Upper lobe of left lung (tissue), 6 donors: ENCODE measurements around the gene GNB3. TPM values are rescaled to one million over a fixed set of nuclear protein-coding genes. Genes with fewer than 3 reads are reported as not detected.

Source experiments
- ATAC-seq, 2 donors: fragments of 200-7000 bp; cut with Tn5 transposase; one replicate each; pipeline ENCODE4 v1.9.1; 2022; ENCODE audit warnings: mild to moderate bottlenecking in 2 of 2, moderate library complexity in 2 of 2; ENCODE audit not compliant: low FRiP score in 2 of 2
- DNase-seq, 2 donors: peaks; one replicate each; pipeline ENCODE4 v3.0.0-alpha.2; 2019 to 2020
- H3K27ac ChIP-seq, 4 donors: fragments of 200-600 bp; sonication (generic); one replicate each; pipeline ENCODE4 v1.5.1; 2016 to 2019
- H3K27me3 ChIP-seq, 4 donors: fragments of 200-600 bp; sonication (generic); one replicate each; pipeline ENCODE4 v1.5.1; 2017 to 2019
- H3K36me3 ChIP-seq, 4 donors: fragments of 200-600 bp; sonication (generic); one replicate each; pipeline ENCODE4 v1.5.1; 2016 to 2019
- H3K4me1 ChIP-seq, 4 donors: fragments of 200-600 bp; sonication (generic); one replicate each; pipeline ENCODE4 v1.5.1; 2018 to 2019
- H3K4me3 ChIP-seq, 4 donors: fragments of 200-600 bp; sonication (generic); one replicate each; pipeline ENCODE4 v1.5.1; 2017 to 2019; ENCODE audit warnings: mild to moderate bottlenecking in 2 of 4, moderate library complexity in 1 of 4
- H3K9me3 ChIP-seq, 4 donors: fragments of 200-600 bp; sonication (generic); one replicate each; pipeline ENCODE4 v1.5.1; 2018 to 2019
- CTCF ChIP-seq, 6 experiments: fragments of 450-650 bp in 4 of 6; fragments of 200-600 bp in 2 of 6; sonication (generic) in 2 of 6; IDR thresholded peaks; one replicate each; pipeline ENCODE4 v1.5.1; 2016 to 2019; ENCODE audit warnings: antibody characterized with exemption in 6 of 6
- EP300 ChIP-seq, 4 donors: sonication (generic); formaldehyde crosslinking; IDR thresholded peaks; one replicate each; pipeline ENCODE4 v1.5.1; 2017; ENCODE audit warnings: antibody characterized with exemption in 4 of 4, control low read depth in 2 of 4
- POLR2A ChIP-seq, 4 donors: fragments of 450-650 bp; IDR thresholded peaks; one replicate each; pipeline ENCODE4 v1.5.1; 2016 to 2017; ENCODE audit warnings: antibody characterized with exemption in 4 of 4, mild to moderate bottlenecking in 2 of 4
- POLR2AphosphoS5 ChIP-seq, 2 donors: sonication (generic); formaldehyde crosslinking; IDR thresholded peaks; one replicate each; pipeline ENCODE4 v1.5.1; 2017; ENCODE audit warnings: antibody characterized with exemption in 2 of 2
- WGBS, 2 donors: methylation state at CpG; one replicate each; pipeline ENCODE4 v1.1.5; 2017 to 2018; 5-methylcytosine and 5-hydroxymethylcytosine counted together
- total RNA-seq, 6 donors: library from RNA; depleted of rRNA in 4 of 6; stranded (reverse); fragments of >200 nt in 4 of 6; gene quantifications; one replicate each; pipeline versions ENCODE4 v1.1.0 to v1.2.1, GENCODE V29; 2016 to 2021
- donor health status: DM: no; HTN: no; CAD: no; lungs with moderate emphysema.
- donor health status: DM: no; HTN: yes; CAD: no; lungs with severe emphysema.

GNB3 gene
- total RNA-seq, 6 donors from 2014 or later: 0.44 to 1.4 (median 0.86) TPM; not detected in 1

DNA sequence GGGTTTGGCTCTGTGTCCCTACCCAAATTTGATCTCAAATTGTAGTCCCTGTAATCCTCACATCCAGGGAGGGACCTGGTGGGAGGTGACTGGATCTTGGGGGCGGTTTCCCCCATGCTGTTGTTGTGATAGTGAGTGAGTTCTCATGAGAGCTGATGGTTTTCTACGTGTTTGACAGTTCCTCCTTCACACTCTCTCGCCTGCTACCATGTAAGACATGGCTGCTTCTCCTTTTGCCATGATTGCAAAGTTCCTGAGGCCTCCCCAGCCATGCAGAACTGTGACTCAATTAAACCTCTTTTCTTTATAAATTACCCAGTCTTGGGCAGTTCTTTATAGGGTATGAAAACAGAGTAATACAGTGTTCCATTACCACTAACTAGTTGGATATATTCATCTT is 53.6 kb downstream of the GNB3 start:
- ATAC-seq: no peak
- Histone ChIP-seq H3K9me3 (no peaks in the 10 kb centered on the region), H3K4me1 (peaks cover 8 to 23% (median 11%) of the 10 kb centered on the region in 4 donors), H3K27ac (no peak overlapping the region), H3K4me3 (no peak overlapping the region), H3K36me3 (no peaks in the 10 kb centered on the region), H3K27me3 (no peaks in the 10 kb centered on the region)
- WGBS, 2 donors: 70 to 80% methylated on average over 3 of the region's 3 CpGs
- no peak for TF ChIP-seq POLR2A (IDR thresholded peaks at IDR 0.05)
- no peak for TF ChIP-seq POLR2AphosphoS5 (IDR thresholded peaks at IDR 0.05)
- no peak for TF ChIP-seq EP300 (IDR thresholded peaks at IDR 0.05)
- no peak for TF ChIP-seq CTCF (IDR thresholded peaks at IDR 0.05)
- no peak for DNase-seq

Other genes starting within 250 kb of the GNB3 start
- 100 to 1,000 TPM; 165 to 267 (median 178) TPM for gene CHD4, start 233.5 kb upstream of the GNB3 start, total RNA-seq
- gene LPAR5, start 205.0 kb upstream of the GNB3 start, total RNA-seq: 1 to 10 TPM; 1.3 to 4.4 (median 2.9) TPM
- 10 to 100 TPM in 1 of 6 donors, 1 to 10 TPM in 5; 1.8 to 12.6 (median 5.9) TPM for gene ACRBP, start 193.5 kb upstream of the GNB3 start, total RNA-seq
- 10 to 100 TPM; 24.3 to 79.6 (median 33.8) TPM for gene ING4, start 177.8 kb upstream of the GNB3 start, total RNA-seq
- gene ZNF384, start 151.6 kb upstream of the GNB3 start, total RNA-seq: 10 to 100 TPM; 33.4 to 52.8 (median 43.0) TPM
- gene PIANP, start 140.1 kb upstream of the GNB3 start, total RNA-seq: under 1 TPM in 3 of 6 donors, not detected in 3; 0.13 to 0.83 (median 0.39) TPM
- 10 to 100 TPM; 36.9 to 70.2 (median 63.0) TPM for gene COPS7A, start 116.9 kb upstream of the GNB3 start, total RNA-seq
- 100 to 1,000 TPM; 136 to 221 (median 144) TPM for gene MLF2, start 87.8 kb upstream of the GNB3 start, total RNA-seq
- 100 to 1,000 TPM; 142 to 463 (median 224) TPM for gene PTMS, start 74.6 kb upstream of the GNB3 start, total RNA-seq
- 1 to 10 TPM in 4 of 6 donors, under 1 TPM in 2; 0.46 to 2.6 (median 1.5) TPM for gene LAG3, start 68.4 kb upstream of the GNB3 start, total RNA-seq
- gene CD4, start 51.4 kb upstream of the GNB3 start, total RNA-seq: 10 to 100 TPM; 10.5 to 86.6 (median 35.6) TPM
- gene GPR162, start 19.1 kb upstream of the GNB3 start, total RNA-seq: 10 to 100 TPM in 5 of 6 donors, 1 to 10 TPM in 1; 8.1 to 47.1 (median 16.5) TPM
- gene P3H3, start 12.5 kb upstream of the GNB3 start, total RNA-seq: 10 to 100 TPM in 2 of 6 donors, 1 to 10 TPM in 4; 2.7 to 15.7 (median 7.0) TPM
- gene CDCA3, start 10.4 kb downstream of the GNB3 start, total RNA-seq: 10 to 100 TPM in 1 of 6 donors, 1 to 10 TPM in 3, under 1 TPM in 1, not detected in 1; 0.39 to 10.3 (median 2.8) TPM
- 10 to 100 TPM; 22.6 to 77.0 (median 35.6) TPM for gene USP5, start 11.2 kb downstream of the GNB3 start, total RNA-seq
- gene TPI1, start 26.6 kb downstream of the GNB3 start, total RNA-seq: 100 to 1,000 TPM; 137 to 407 (median 309) TPM
- 10 to 100 TPM; 27.7 to 63.3 (median 35.0) TPM for gene SPSB2, start 32.4 kb downstream of the GNB3 start, total RNA-seq
- 10 to 100 TPM; 12.0 to 83.2 (median 29.1) TPM for gene LRRC23, start 63.9 kb downstream of the GNB3 start, total RNA-seq
- gene ENO2, start 73.7 kb downstream of the GNB3 start, total RNA-seq: 10 to 100 TPM; 33.4 to 44.0 (median 40.7) TPM
- gene ATN1, start 87.0 kb downstream of the GNB3 start, total RNA-seq: 100 to 1,000 TPM in 4 of 6 donors, 10 to 100 TPM in 2; 74.7 to 321 (median 133) TPM
- gene RNU7-1, start 102.9 kb downstream of the GNB3 start, total RNA-seq: not detected
- gene C12orf57, start 103.1 kb downstream of the GNB3 start, total RNA-seq: 100 to 1,000 TPM in 5 of 6 donors, 10 to 100 TPM in 1; 83.8 to 291 (median 179) TPM
- 100 to 1,000 TPM in 4 of 6 donors, 10 to 100 TPM in 2; 56.3 to 215 (median 114) TPM for gene PTPN6, start 110.4 kb downstream of the GNB3 start, total RNA-seq
- gene PHB2, start 129.7 kb downstream of the GNB3 start, total RNA-seq: 100 to 1,000 TPM; 101 to 196 (median 140) TPM
- gene EMG1, start 130.0 kb downstream of the GNB3 start, total RNA-seq: 10 to 100 TPM; 30.4 to 47.4 (median 38.3) TPM
- gene LPCAT3, start 177.6 kb downstream of the GNB3 start, total RNA-seq: 100 to 1,000 TPM in 1 of 6 donors, 10 to 100 TPM in 5; 56.3 to 110 (median 84.1) TPM
- 100 to 1,000 TPM; 146 to 338 (median 208) TPM for gene C1S, start 219.8 kb downstream of the GNB3 start, total RNA-seq